Keratinocyte (primary cell): Measurements from ENCODE around the gene PHF3. TPM values are rescaled to one million over a fixed set of nuclear protein-coding genes. Genes with fewer than 3 reads are reported as not detected.

Experiments
- DNase-seq: peaks from one replicate; pipeline ENCODE4 v3.0.0-alpha.2; 2011; ENCODE audit warnings: low read depth, missing footprints, low spot score
- FAIRE-seq: peaks from 2 replicates; lab custom pipeline; 2011; peaks lifted over from hg19 to GRCh38; lab: Jason Lieb, UNC
- H2AFZ ChIP-seq: 2 replicates; pipeline ENCODE4 v1.6.0; 2012; ENCODE audit warnings: low read length, control low read depth, inconsistent platforms; ENCODE audit not compliant: control insufficient read depth
- H3K27ac ChIP-seq: 2 replicates; pipeline ENCODE4 v1.5.1; 2011; ENCODE audit warnings: low read length; ENCODE audit not compliant: control insufficient read depth, insufficient read depth
- H3K27me3 ChIP-seq: 3 replicates; pipeline ENCODE4 v1.6.0; 2011; ENCODE audit warnings: low read length; ENCODE audit not compliant: control insufficient read depth, insufficient read depth; ENCODE audit errors: extremely low read depth
- H3K36me3 ChIP-seq, 2 experiments: 2 replicates in 1 of 2; 3 replicates in 1 of 2; pipeline ENCODE4 v1.5.1; 2011; ENCODE audit warnings: low read length in 2 of 2, mild to moderate bottlenecking in 1 of 2; ENCODE audit not compliant: control insufficient read depth in 2 of 2, insufficient read depth in 2 of 2; ENCODE audit errors: extremely low read depth in 1 of 2
- H3K4me1 ChIP-seq: 3 replicates; pipeline ENCODE4 v1.5.1; 2011; ENCODE audit warnings: low read length; ENCODE audit not compliant: control insufficient read depth, insufficient read depth; ENCODE audit errors: extremely low read depth
- H3K4me2 ChIP-seq: 3 replicates; pipeline ENCODE4 v1.6.0; 2011; ENCODE audit warnings: low read depth, low read length; ENCODE audit not compliant: control insufficient read depth, insufficient read depth; ENCODE audit errors: extremely low read depth
- H3K4me3 ChIP-seq, 3 experiments: fragments of 200-600 bp in 1 of 3; sonication (generic) in 1 of 3; 2 replicates in 2 of 3; 3 replicates in 1 of 3; pipeline ENCODE4 v1.5.1; 2011 to 2016; ENCODE audit warnings: low read length in 3 of 3, mild to moderate bottlenecking in 3 of 3, control low read depth in 2 of 3, inconsistent platforms in 1 of 3, low read depth in 1 of 3, mixed read lengths in 1 of 3, mixed run types in 1 of 3, moderate library complexity in 1 of 3; ENCODE audit not compliant: control insufficient read depth in 2 of 3, insufficient read depth in 2 of 3; ENCODE audit errors: extremely low read depth in 1 of 3
- H3K79me2 ChIP-seq: 2 replicates; pipeline ENCODE4 v1.6.0; 2012; ENCODE audit warnings: low read length; ENCODE audit not compliant: control insufficient read depth, insufficient read depth
- H3K9ac ChIP-seq: 3 replicates; pipeline ENCODE4 v1.6.0; 2011; ENCODE audit warnings: low read length; ENCODE audit not compliant: control insufficient read depth, insufficient read depth; ENCODE audit errors: extremely low read depth
- H3K9me1 ChIP-seq: 3 replicates; pipeline ENCODE4 v1.6.0; 2011; ENCODE audit warnings: low read length; ENCODE audit not compliant: control insufficient read depth, insufficient read depth; ENCODE audit errors: extremely low read depth
- H3K9me3 ChIP-seq: 2 replicates; pipeline ENCODE4 v1.5.1; 2012; ENCODE audit warnings: low read depth, low read length; ENCODE audit not compliant: control insufficient read depth
- H4K20me1 ChIP-seq: 3 replicates; pipeline ENCODE4 v1.6.0; 2011; ENCODE audit warnings: low read length; ENCODE audit not compliant: control insufficient read depth, insufficient read depth; ENCODE audit errors: extremely low read depth
- EZH2 ChIP-seq: IDR thresholded peaks from one replicate; pipeline ENCODE4 v1.6.1; 2012; ENCODE audit warnings: inconsistent platforms, mild to moderate bottlenecking, low read length, moderate library complexity
- dilution Hi-C: fragments of 300-500 bp; cut with MboI; formaldehyde crosslinking; loops from one replicate; pipeline ENCODE4 v1.7.0; 2020; ENCODE audit warnings: low sequenced_read_pairs; ENCODE audit not compliant: extremely low pct_ligation_motif_present
- polyA plus RNA-seq, 5 experiments: library from polyadenylated mRNA; depleted of rRNA in 3 of 5; stranded (reverse) in 3 of 5; stranded (forward) in 1 of 5; unstranded in 1 of 5; fragments of >200 nt; gene quantifications; 1 replicate in 1 of 5; 2 replicates in 3 of 5; 3 replicates in 1 of 5; pipeline versions ENCODE4 v1.2.1 to v1.2.3, GENCODE V29; 2011 to 2012; ENCODE audit warnings: missing spikeins in 2 of 5, low read depth in 1 of 5, low replicate concordance in 1 of 5
- TF ChIP-seq, protein P1 (sequence below), 3 experiments: IDR thresholded peaks in 1 of 3; conservative IDR thresholded peaks in 1 of 3; optimal IDR thresholded peaks in 1 of 3; 2 replicates in 2 of 3; 3 replicates in 1 of 3; pipeline versions ENCODE3 to v1.5.1; 2011; ENCODE audit warnings: low read length in 3 of 3, mild to moderate bottlenecking in 3 of 3, moderate library complexity in 2 of 3, control low read depth in 1 of 3, inconsistent platforms in 1 of 3; ENCODE audit not compliant: insufficient read depth in 2 of 3; ENCODE audit errors: extremely low read depth in 1 of 3

The PHF3 gene
- polyA plus RNA-seq, 1 donor (not counting 4 experiments of a cell fraction or from before 2014, with no cell fraction given): 13.7 TPM

DNA sequence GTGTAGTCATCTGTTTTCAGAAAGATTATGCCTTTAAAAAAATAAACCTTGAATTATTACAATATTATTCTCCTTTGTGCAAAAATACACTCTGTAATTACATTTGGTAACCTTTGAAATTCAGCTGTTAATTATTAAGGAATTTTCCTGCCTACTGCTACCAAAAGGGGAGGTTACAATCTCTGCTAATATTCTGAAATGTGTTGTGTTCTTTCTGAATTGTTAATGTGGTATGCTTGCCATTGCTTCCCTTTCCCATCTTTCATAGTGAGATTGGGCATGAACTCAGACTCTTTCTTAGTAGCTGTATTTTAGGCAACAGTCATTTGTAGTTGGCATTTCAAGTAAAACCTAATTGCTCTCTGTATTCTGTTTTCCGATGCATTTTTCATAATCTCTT, 73.0 kb downstream of the PHF3 start:
- Histone ChIP-seq H3K4me2 (no peak overlapping the region), H3K27me3 (no peaks in the 10 kb centered on the region), H2AFZ (no peak overlapping the region), H3K9me1 (no peaks in the 10 kb centered on the region), H3K9ac (no peak overlapping the region), H3K27ac (no peak overlapping the region), H4K20me1 (no peaks in the 10 kb centered on the region), H3K4me3 (no peak overlapping the region), H3K4me1 (no peaks in the 10 kb centered on the region), H3K79me2 (no peaks in the 10 kb centered on the region), H3K36me3 (peaks cover 4 to 15% of the 10 kb centered on the region in 2 experiments), H3K9me3 (no peaks in the 10 kb centered on the region)
- dilution Hi-C loops: no loop called here
- TF ChIP-seq, protein P1, sequence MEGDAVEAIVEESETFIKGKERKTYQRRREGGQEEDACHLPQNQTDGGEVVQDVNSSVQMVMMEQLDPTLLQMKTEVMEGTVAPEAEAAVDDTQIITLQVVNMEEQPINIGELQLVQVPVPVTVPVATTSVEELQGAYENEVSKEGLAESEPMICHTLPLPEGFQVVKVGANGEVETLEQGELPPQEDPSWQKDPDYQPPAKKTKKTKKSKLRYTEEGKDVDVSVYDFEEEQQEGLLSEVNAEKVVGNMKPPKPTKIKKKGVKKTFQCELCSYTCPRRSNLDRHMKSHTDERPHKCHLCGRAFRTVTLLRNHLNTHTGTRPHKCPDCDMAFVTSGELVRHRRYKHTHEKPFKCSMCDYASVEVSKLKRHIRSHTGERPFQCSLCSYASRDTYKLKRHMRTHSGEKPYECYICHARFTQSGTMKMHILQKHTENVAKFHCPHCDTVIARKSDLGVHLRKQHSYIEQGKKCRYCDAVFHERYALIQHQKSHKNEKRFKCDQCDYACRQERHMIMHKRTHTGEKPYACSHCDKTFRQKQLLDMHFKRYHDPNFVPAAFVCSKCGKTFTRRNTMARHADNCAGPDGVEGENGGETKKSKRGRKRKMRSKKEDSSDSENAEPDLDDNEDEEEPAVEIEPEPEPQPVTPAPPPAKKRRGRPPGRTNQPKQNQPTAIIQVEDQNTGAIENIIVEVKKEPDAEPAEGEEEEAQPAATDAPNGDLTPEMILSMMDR (optimal IDR thresholded peaks at IDR 0.05 in 1 of 3, IDR thresholded peaks at IDR 0.05 in 1 of 3, conservative IDR thresholded peaks at IDR 0.05 in 1 of 3; ENCODE audit: extremely low read depth in 1 of 3, insufficient read depth in 2 of 3, low read length in 3 of 3): no peak
- no peak for TF ChIP-seq EZH2
- no peak for DNase-seq
- FAIRE-seq: no peak

DNA sequence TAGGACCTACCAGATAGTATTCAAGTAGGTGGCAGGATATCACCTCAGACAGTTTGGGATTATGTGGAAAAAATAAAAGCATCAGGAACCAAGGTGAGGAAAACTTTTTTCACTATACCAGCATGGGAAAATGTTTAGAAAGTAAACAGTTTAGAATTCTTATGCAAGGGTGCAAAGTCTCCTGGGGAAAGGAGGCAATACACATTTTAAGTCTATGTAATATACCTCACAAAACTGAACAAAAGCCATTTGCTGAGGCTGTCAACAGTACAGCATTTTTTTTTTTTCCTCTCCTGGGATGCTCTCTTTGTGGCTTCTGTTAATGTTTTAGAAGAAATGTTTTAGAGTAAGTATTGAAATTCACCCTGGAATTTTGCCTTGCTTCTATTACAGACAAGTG, 73.5 kb downstream of the PHF3 start:
- Histone ChIP-seq H3K4me1 (no peaks in the 10 kb centered on the region), H4K20me1 (no peaks in the 10 kb centered on the region), H3K9ac (no peak overlapping the region), H3K36me3 (peaks cover 4 to 15% of the 10 kb centered on the region in 2 experiments), H3K9me3 (no peaks in the 10 kb centered on the region), H3K4me3 (no peak overlapping the region), H3K79me2 (no peaks in the 10 kb centered on the region), H3K9me1 (no peaks in the 10 kb centered on the region), H3K27me3 (no peaks in the 10 kb centered on the region), H3K27ac (no peak overlapping the region), H3K4me2 (no peak overlapping the region), H2AFZ (no peak overlapping the region)
- FAIRE-seq: no peak
- dilution Hi-C loops: no loop called here
- TF ChIP-seq, protein P1 (optimal IDR thresholded peaks at IDR 0.05 in 1 of 3, IDR thresholded peaks at IDR 0.05 in 1 of 3, conservative IDR thresholded peaks at IDR 0.05 in 1 of 3; ENCODE audit: extremely low read depth in 1 of 3, insufficient read depth in 2 of 3, low read length in 3 of 3): no peak
- TF ChIP-seq EZH2: no peak
- DNase-seq: no peak
